ENCODE data around the gene FAM163A. TPM values are rescaled to one million over a fixed set of nuclear protein-coding genes. Genes with fewer than 3 reads are reported as not detected.

The FAM163A gene
- total RNA-seq, 1 donor from 2014 or later: 10.2 TPM

GRCh38 chr1:179788259-179788658 is 45.2 kb downstream of the FAM163A start:
- Mint-ChIP-seq H3K27ac (no peak overlapping the region), H3K9me3 (no peaks in the 10 kb centered on the region), H3K27me3 (ENCODE audit: low read depth) (peaks cover 2% of the 10 kb centered on the region), H3K4me3 (no peak overlapping the region), H3K36me3 (no peaks in the 10 kb centered on the region), H3K4me1 (peaks cover 31% of the 10 kb centered on the region)
- DNase-seq (ENCODE audit: low spot score in 2 of 2, unreplicated experiment in 2 of 2): no peak
- TF ChIP-seq, protein P1, sequence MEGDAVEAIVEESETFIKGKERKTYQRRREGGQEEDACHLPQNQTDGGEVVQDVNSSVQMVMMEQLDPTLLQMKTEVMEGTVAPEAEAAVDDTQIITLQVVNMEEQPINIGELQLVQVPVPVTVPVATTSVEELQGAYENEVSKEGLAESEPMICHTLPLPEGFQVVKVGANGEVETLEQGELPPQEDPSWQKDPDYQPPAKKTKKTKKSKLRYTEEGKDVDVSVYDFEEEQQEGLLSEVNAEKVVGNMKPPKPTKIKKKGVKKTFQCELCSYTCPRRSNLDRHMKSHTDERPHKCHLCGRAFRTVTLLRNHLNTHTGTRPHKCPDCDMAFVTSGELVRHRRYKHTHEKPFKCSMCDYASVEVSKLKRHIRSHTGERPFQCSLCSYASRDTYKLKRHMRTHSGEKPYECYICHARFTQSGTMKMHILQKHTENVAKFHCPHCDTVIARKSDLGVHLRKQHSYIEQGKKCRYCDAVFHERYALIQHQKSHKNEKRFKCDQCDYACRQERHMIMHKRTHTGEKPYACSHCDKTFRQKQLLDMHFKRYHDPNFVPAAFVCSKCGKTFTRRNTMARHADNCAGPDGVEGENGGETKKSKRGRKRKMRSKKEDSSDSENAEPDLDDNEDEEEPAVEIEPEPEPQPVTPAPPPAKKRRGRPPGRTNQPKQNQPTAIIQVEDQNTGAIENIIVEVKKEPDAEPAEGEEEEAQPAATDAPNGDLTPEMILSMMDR (IDR thresholded peaks at IDR 0.05; ENCODE audit: unreplicated experiment): no peak

DNA sequence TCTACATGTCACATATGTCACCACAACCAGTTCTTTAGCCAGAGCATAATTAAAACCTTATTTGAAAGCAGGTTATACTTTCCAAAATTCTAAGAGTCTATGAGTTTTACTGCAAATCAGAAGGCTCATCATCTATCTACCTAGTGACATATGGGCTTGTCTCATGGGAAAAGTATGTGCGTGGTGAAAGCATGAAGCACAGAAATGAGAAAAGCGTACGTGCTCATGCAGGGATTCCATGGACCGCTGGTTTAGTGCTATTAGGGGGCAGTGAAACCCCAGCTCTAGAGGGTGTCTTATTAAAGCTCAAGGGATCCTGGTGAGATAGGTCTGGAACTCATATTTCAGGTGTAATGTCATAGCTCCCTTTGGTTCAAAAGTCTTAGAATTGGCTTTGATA is 50.2 kb downstream of the FAM163A start:
- Mint-ChIP-seq H3K9me3 (no peaks in the 10 kb centered on the region), H3K4me3 (no peak overlapping the region), H3K36me3 (no peaks in the 10 kb centered on the region), H3K4me1 (peaks cover 37% of the 10 kb centered on the region), H3K27me3 (ENCODE audit: low read depth) (peaks cover 2% of the 10 kb centered on the region), H3K27ac (peak overlapping the region; percentile 47)
- TF ChIP-seq, protein P1 (IDR thresholded peaks at IDR 0.05; ENCODE audit: unreplicated experiment): no peak
- no peak for DNase-seq (ENCODE audit: low spot score in 2 of 2, unreplicated experiment in 2 of 2)

DNA sequence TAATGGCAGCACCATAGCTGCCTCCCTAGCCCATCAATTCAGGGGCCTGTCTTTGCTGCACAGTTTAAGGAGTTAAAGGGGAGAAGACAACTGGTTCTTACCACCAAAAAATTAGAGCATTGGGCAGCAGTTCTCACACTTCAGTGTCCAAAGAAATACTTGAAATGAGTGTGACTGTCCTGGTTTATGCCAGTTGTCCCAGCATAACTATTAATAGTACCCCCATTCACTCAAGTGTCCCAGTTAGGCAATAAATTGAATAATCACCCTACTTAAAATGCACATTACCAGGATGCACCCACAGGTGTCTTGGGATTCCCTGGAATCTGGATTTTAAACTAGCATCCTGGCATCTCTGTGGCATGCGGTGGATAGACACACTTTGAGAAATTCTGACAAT is 51.1 kb downstream of the FAM163A start:
- Mint-ChIP-seq H3K27ac (peak overlapping the region; percentile 47), H3K4me1 (peaks cover 39% of the 10 kb centered on the region), H3K36me3 (no peaks in the 10 kb centered on the region), H3K27me3 (ENCODE audit: low read depth) (no peaks in the 10 kb centered on the region), H3K9me3 (no peaks in the 10 kb centered on the region), H3K4me3 (no peak overlapping the region)
- TF ChIP-seq, protein P1 (IDR thresholded peaks at IDR 0.05; ENCODE audit: unreplicated experiment): no peak
- DNase-seq (ENCODE audit: low spot score in 2 of 2, unreplicated experiment in 2 of 2): no peak

- Mint-ChIP-seq H3K9me3 (no peaks in the 10 kb centered on the region), H3K27ac (peak overlapping the region; percentile 71), H3K4me1 (peaks cover 45% of the 10 kb centered on the region), H3K36me3 (no peaks in the 10 kb centered on the region), H3K27me3 (ENCODE audit: low read depth) (no peaks in the 10 kb centered on the region), H3K4me3 (no peak overlapping the region)
- TF ChIP-seq, protein P1 (IDR thresholded peaks at IDR 0.05; ENCODE audit: unreplicated experiment): no peak
- DNase-seq (ENCODE audit: low spot score in 2 of 2, unreplicated experiment in 2 of 2): no peak
Observed at GRCh38 chr1:179794669-179795068, 51.6 kb downstream of the FAM163A start.

- H3K4me1 Mint-ChIP-seq: peaks cover 43% of the 10 kb centered on the region
- H3K27ac Mint-ChIP-seq: peak overlapping the region; percentile 3
- H3K36me3 Mint-ChIP-seq: no peaks in the 10 kb centered on the region
- TF ChIP-seq, protein P1 (IDR thresholded peaks at IDR 0.05; ENCODE audit: unreplicated experiment): no peak
- no peak overlapping the region for H3K4me3 Mint-ChIP-seq
- no peak for DNase-seq (ENCODE audit: low spot score in 2 of 2, unreplicated experiment in 2 of 2)
- H3K27me3 Mint-ChIP-seq (ENCODE audit: low read depth): peaks cover 8% of the 10 kb centered on the region
- H3K9me3 Mint-ChIP-seq: no peaks in the 10 kb centered on the region
Observed at GRCh38 chr1:179798213-179798863, 55.2 kb downstream of the FAM163A start.
